Fibroblast of peridontal ligament (primary cell): ENCODE results near the gene TOR1AIP1.
"Not testable (repeated sequence)": the region's sequence is repeated elsewhere in the genome, so short reads cannot be mapped to it uniquely, and the experiment has no call there.

Experiments used
- DNase-seq: peaks from one replicate; pipeline ENCODE4 v3.0.0-alpha.2; 2010; ENCODE audit errors: extremely low read depth

Gene TOR1AIP1

DNA sequence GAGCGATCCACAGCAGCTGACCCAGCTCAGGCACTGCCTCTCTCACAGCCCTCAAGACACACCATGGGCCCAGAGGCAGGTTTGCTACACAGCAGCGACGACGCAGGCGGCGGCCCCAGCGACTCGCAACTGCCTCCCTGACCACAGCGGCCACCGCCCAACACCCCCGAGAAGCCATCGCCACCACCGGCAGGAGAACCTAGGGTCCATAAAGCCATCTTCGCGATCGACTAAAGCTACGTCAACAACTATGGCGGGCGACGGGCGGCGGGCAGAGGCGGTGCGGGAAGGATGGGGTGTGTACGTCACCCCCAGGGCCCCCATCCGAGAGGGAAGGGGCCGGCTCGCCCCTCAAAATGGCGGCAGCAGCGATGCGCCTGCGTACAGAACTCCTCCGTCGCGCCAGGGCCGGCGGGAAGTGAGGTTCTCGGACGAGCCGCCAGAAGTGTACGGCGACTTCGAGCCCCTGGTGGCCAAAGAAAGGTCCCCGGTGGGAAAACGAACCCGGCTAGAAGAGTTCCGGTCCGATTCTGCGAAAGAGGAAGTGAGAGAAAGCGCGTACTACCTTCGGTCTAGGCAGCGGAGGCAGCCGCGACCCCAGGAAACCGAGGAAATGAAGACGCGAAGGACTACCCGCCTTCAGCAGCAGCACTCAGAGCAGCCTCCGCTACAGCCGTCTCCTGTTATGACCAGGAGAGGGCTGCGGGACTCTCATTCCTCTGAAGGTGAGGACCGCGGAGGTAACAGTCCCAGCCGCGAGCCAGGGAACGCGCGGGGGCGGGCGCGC, at the start of gene TOR1AIP1:
Gene TOR1AIP1 (plus strand): TSS at position 33 of the 787 bp plus-strand sequence. CDS start 218 bp downstream, at position 251.
- DNase-seq: peak; percentile 95

GRCh38 chr1:179836686-179837445, 45.2 kb upstream of the TOR1AIP1 start:
- DNase-seq: not testable (repeated sequence)

GRCh38 chr1:179840107-179840506, 42.0 kb upstream of the TOR1AIP1 start:
- no peak for DNase-seq

GRCh38 chr1:179848233-179848632, 33.9 kb upstream of the TOR1AIP1 start:
- DNase-seq: no peak

DNA sequence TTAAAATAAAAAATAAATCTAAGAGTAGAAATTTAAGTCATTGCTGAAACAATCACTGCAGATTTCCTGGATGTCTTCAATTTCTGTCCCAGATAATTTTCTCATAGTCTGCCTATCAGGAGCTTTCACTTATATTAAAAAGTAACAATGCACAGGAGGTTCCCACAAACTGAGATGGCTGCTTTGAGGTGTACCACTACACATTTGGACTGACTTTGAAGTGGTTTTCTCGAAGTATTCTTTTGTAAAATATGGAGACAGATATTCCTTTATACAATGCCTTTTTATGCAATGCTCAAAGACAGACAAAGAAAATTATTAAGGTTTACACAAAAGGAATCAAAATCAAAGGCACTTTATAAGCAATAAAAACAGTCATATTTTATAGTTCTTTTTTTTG, 29.0 kb upstream of the TOR1AIP1 start:
- no peak for DNase-seq

DNA sequence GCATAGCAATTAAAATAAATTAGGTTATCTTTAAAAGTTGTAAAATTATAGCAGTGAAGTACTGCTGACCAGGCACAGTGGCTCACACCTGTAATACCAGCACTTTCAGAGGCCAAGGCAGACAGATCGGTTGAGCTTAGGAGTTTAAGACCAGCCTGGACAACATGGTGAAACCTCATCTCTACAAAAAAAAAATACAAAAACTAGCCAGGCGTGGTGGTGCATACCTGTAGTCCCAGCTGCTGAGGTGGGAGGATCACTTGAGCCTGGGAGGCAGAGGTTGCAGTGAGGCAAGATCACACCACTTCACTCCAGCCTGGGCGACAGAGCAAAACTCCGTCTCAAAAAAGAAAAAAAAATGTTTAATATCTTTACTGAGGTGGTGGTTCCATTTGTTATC, 26.3 kb upstream of the TOR1AIP1 start:
- not testable (repeated sequence) for DNase-seq

GRCh38 chr1:179856296-179856695, 25.8 kb upstream of the TOR1AIP1 start:
- no peak for DNase-seq

- no peak for DNase-seq
Observed at GRCh38 chr1:179857009-179857408, 25.1 kb upstream of the TOR1AIP1 start.

- DNase-seq: no peak
Observed at GRCh38 chr1:179860652-179861051, 21.4 kb upstream of the TOR1AIP1 start.

GRCh38 chr1:179865377-179865776, 16.7 kb upstream of the TOR1AIP1 start:
- no peak for DNase-seq

DNA sequence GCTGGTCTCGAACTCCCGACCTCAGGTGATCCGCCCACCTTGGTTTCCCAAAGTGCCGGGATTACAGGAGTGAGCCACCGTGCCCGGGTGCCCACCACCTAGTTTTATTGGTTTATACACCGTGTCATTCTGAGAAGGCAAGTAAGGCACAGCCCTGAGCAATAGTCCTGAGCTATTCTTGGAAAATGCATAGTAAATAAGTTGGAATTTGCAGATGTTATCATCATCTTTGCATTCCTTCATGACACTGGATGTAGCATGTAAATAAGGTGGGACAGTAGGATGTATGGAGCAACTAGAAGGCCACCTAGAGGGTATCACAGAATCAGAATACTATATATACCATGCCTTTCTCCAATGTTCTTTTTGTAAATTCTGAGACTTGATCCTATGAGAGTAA, 15.5 kb upstream of the TOR1AIP1 start:
- DNase-seq: no peak

- peak; percentile 57 for DNase-seq
Observed at GRCh38 chr1:179867493-179868330, 14.4 kb upstream of the TOR1AIP1 start.

DNA sequence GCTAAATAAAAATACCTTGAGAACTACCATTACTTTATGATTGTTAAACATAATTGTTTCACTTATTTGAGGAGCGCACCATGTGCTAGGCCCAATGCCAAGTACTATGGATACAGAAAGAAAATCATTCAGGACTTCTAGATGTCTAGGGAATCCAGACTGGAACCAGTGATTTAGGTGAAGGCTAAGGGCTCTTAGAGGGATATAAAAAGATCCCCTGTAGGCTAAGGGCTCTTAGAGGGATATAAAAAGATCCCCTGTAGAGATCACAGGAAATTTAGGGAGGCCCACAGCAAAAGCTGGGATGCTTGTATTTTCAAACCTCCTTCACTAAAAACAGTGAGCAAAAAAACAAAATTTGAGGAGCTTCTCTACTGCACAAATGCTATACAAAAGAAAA, 11.2 kb upstream of the TOR1AIP1 start:
- DNase-seq: no peak

DNA sequence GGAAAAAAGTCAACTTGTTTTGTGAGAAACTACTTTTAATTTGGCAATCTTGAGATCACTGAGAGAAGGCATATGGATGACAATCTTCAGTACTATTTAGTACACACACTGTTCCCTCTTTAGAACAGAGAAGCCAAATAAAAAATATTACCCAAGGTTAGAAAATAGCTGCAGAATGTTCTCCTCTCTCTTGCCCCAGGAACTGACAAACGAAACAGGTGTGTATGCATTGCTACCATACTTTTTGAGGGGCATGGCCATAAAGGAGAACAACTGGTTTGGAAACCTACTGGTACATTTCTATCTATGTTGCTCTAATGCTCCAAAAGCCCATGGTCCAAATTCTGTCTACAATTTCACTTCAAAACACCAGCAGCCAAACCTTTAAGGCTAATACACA, 10.1 kb upstream of the TOR1AIP1 start:
- DNase-seq: no peak

GRCh38 chr1:179872558-179872957, 9.5 kb upstream of the TOR1AIP1 start:
- DNase-seq: no peak

- no peak for DNase-seq
Observed at GRCh38 chr1:179873438-179873851, 8.6 kb upstream of the TOR1AIP1 start.

DNA sequence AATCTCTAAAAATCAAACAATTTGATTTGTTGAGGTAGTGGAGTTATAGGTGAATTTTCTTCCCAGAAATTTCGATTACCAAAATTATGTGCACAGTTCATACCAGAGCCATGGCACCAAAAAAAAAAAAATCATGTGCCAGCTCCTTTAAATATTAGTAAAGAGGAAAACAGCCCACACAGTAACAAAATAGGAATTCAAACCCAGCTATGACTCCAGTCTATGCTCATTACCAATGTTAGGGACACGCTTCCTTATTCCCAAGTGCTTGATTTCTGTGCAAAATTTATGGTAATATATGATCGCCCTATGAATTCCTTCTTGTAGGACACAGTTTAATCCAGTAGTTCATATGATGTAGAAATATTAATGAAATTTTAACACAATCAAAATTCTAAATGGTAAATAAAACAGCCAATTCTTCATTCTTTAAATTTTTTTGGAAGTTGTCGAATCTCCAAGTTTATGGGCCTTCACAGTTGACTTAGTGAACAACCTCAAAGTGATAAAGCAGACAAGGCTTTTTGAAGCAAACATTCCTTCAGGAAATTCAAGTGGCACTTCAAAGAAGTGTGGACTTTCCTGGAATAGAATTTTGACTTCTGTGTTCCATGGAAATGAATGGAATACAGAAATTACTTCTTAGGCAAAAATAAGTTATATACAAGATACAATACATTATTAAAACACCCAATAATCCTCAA, 6.3 kb upstream of the TOR1AIP1 start:
- no peak for DNase-seq

GRCh38 chr1:179876300-179876715, 5.8 kb upstream of the TOR1AIP1 start:
- peak; percentile 30 for DNase-seq

- DNase-seq: peak; percentile 79
Observed at GRCh38 chr1:179877586-179878265, 4.4 kb upstream of the TOR1AIP1 start, which contains the start of gene TOR1AIP2. Gene TOR1AIP2 (minus strand): TSS chr1:179877803. CDS start chr1:179852665, 25,138 bp downstream.

GRCh38 chr1:179879797-179880196, 2.3 kb upstream of the TOR1AIP1 start:
- no peak for DNase-seq
